GM12865 (cell line): ENCODE results near the gene MBOAT1.
"Not testable (repeated sequence)": the region's sequence is repeated elsewhere in the genome, so short reads cannot be mapped to it uniquely, and the experiment has no call there.

ENCODE experiments used
- DNase-seq: peaks from one replicate; pipeline ENCODE4 v3.0.0; 2010; ENCODE audit warnings: low read depth
- H3K4me3 ChIP-seq: 2 replicates; pipeline ENCODE4 v1.5.1; 2011; ENCODE audit warnings: mild to moderate bottlenecking, low read depth, low read length, control low read depth
- TF ChIP-seq, protein P1 (sequence below): IDR thresholded peaks from 2 replicates; pipeline ENCODE4 v1.5.1; 2011; ENCODE audit warnings: low read length, control low read depth, low read depth, inconsistent platforms; ENCODE audit not compliant: insufficient read depth; ENCODE audit errors: missing control alignments

MBOAT1 gene

DNA sequence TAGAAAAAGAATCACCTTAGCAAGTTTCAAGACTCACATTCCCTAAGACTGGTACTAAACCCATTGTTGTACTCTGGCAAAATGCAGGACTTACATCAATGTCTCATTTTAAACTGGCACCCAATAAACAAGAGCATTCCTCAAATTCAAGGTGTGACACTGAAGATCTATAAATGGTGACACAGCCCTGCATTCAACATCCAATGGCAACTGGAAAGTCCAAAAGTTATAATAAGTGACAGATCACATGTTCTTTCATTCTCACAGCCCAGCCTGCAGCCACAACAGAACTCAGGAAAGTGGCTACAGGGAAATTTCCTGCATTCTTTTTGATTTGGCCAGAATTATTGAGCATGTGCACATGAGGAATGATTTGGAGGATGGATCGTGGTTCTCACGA lies 57.5 kb downstream of the MBOAT1 start:
- H3K4me3 ChIP-seq = no peak overlapping the region
- TF ChIP-seq, protein P1, sequence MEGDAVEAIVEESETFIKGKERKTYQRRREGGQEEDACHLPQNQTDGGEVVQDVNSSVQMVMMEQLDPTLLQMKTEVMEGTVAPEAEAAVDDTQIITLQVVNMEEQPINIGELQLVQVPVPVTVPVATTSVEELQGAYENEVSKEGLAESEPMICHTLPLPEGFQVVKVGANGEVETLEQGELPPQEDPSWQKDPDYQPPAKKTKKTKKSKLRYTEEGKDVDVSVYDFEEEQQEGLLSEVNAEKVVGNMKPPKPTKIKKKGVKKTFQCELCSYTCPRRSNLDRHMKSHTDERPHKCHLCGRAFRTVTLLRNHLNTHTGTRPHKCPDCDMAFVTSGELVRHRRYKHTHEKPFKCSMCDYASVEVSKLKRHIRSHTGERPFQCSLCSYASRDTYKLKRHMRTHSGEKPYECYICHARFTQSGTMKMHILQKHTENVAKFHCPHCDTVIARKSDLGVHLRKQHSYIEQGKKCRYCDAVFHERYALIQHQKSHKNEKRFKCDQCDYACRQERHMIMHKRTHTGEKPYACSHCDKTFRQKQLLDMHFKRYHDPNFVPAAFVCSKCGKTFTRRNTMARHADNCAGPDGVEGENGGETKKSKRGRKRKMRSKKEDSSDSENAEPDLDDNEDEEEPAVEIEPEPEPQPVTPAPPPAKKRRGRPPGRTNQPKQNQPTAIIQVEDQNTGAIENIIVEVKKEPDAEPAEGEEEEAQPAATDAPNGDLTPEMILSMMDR = no peak
- DNase-seq = no peak

DNA sequence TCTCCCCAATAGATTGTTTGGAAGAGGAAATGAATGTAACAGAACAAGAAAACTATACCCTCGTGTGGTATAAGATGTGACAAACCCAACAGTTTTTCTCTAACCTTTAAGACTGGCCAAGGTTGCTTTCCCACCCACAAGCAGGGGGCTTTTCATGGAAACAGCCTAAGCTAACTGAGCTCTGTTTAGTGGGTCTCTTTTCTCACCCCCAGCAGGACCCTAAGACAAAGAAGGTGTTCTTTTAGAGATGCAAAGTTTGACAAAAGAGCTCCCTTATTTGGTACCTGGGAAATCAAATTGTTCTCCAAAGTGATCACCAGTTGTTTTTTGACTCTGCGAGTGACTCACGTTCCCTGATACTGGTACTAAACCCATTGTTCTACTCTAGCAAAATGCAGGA lies 59.1 kb downstream of the MBOAT1 start:
- no peak for DNase-seq
- TF ChIP-seq, protein P1 = no peak
- H3K4me3 ChIP-seq = no peak overlapping the region

DNA sequence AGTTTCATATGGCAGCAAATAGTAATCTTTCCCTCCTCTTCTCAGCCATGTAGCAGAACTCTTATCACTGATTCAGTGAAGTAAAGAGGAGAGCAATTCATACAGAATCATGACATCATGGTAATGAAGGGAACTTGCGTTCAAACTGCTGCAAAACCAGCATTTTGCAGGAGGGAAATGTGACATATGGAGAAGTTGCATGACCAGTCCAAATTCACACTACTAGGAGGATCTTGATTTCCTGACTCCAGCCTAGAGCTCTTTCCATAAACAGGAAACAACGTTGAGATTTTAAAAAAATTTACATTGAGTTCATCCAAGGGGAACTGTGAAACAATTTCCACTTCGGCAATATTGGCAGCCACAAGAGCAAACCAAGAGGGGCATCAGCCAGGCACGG lies 63.8 kb downstream of the MBOAT1 start:
- no peak overlapping the region for H3K4me3 ChIP-seq
- DNase-seq = no peak
- TF ChIP-seq, protein P1 = no peak

DNA sequence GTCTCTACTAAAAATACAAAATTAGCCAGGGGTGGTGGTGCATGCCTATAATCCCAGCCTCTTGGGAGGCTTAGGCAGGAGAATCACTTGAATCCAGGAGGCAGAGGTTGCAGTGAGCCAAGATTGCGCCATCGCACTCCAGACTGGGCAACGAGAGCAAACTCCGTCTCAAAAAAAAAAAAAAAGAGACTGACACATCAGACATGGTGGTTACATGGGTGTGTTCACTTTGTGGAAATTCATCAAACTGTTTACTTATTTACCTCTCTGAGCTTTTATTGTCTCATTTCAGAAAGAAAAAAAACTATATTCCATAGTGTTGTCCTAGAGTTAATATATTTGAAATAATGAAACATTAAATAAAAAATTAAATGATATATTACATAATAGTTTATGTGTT lies 64.8 kb downstream of the MBOAT1 start:
- no peak for DNase-seq
- TF ChIP-seq, protein P1 = no peak

DNA sequence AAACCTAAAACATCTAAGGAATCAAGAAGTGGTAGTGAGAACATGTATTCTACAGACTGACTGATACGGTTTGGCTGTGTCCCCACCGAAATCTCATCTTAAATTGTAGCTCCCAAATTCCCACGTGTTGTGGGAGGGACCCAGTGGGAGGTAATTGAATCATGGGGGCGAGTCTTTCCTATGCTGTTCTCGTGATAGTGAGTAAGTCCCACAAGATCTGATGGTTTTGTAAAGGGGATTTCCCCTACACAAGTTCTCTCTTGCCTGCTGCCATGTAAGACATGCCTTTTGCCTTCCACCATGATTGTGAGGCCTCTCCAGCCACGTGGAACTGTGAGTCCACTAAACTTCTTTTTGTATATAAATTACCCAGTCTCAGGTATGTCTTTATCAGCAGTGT lies 65.4 kb downstream of the MBOAT1 start:
- not testable (repeated sequence) for DNase-seq, H3K4me3 ChIP-seq

More for the DNA sequence above, 64.8 kb downstream of the MBOAT1 start:
- no peak overlapping the region for H3K4me3 ChIP-seq

DNA sequence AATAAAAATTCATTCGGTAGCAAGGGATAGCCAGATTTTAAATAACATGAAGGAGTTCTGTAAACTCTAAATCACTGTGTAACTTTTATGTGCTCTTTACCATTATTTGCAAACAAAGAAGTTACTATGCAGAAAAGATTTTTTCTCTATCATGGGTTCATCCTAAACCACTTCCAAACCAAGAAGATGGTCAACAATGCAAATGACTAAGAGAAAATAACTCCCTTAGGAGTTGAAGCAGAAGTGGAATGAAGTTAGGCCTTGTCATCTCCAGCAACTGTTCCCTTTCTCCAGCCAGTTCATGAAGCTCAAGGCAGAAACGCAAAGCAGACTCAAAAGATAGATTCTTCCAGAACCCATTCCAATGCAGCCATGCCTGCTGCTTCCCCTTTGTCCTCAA lies 66.0 kb downstream of the MBOAT1 start:
- TF ChIP-seq, protein P1 = no peak
- no peak overlapping the region for H3K4me3 ChIP-seq
- no peak for DNase-seq

DNA sequence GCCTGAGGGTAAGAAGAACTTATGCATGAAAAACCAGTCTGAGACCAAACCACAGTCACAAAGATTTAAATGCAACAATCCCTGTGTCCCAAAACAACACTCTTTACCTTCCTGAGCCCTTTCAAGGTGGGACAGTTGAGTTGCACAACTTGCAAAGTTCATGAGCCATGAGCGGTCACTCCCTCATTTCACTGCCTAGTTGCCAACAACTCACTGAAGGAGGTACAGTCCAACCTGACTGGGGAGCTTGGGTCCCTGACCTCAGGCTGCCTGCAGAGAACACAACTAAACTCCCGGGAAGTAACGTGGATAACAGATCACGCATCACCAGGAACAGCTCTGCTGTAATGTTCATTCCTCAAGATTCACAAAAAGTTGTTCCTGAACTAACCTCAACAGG lies 69.4 kb downstream of the MBOAT1 start:
- TF ChIP-seq, protein P1 = no peak

DNA sequence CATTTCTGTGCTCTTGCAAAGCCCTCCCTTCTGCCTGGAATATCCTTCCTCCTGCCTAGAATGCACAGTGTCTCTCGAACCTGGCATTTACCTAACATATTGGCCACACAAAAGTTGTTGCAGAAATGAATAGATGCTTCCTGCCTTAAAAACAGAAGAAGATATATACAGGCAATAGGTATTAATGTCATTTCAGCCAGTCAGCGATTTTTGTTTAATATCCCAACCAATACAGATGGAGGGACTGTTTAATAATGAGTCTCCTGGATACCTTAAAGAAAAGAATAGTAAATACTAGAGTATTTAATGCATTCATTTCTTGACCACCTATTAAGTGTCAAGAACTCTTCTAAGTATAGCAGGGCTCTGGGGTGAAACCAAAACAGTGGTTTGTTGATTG lies 70.3 kb downstream of the MBOAT1 start:
- no peak overlapping the region for H3K4me3 ChIP-seq
- TF ChIP-seq, protein P1 = no peak
- no peak for DNase-seq

More for the DNA sequence above, 69.4 kb downstream of the MBOAT1 start:
- DNase-seq = no peak
- no peak overlapping the region for H3K4me3 ChIP-seq

DNA sequence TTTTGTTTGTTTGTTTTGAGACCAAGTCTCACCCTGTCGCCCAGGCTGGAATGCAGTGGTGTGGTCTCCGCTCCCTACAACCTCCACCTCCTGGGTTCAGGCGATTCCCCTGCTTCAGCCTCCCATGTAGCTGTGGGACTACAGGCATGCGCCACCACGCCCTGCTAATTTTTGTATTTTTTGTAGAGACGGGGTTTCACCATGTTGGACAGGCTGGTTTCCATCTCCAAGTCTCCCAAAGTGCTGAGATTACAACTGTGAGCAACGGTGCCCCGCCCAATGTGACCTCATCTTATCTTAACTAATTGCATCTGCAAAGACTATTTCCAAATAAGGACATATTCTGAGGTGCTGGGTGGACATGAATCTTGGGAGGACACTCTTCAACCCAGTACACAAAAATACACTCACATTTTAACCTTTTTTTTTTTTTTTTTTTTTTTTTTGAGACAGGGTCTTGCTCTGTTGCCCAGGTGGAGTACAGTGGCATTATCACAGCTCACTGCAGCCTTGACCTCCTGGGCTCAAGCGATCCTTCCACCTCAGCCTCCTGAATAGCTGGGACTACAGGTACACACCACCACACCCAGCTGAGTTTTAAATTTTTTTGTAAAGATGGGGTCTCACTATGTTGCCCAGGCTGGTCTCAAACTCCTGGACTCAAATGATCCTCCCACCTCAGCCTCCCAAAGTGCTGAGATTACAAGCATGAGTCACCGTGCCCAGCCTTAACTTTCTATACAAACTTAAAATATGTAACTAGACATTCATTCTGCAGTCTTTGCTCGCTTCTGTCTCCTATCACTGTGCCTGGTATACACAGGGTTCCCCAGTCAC lies 72.9 kb downstream of the MBOAT1 start:
- not testable (repeated sequence) for DNase-seq, H3K4me3 ChIP-seq
